ENCODE results near the gene HADHB.

The HADHB gene

DNA sequence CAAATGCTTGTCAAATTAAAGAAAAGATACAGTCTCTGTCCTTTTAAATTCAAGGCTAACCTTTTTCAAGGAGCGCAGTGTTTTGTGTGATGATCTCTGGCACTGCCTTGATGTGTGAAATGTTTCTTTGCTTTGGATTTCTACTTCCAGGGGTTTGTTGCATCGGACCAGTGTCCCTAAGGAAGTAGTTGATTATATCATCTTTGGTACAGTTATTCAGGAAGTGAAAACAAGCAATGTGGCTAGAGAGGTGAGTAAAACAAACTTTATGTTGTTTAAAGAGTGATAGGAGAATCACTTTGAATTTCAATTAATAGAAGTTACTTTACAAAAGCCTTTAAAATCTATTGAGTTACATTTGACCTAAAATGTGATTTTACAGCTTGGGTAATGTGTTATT lies 28.8 kb downstream of the HADHB start:
- in situ Hi-C loops (cut with MboI; ENCODE audit: low sequenced_read_pairs, unreplicated experiment), result no loop called here
- no peak for TF ChIP-seq CTCF (IDR thresholded peaks at IDR 0.05; ENCODE audit: borderline replicate concordance, control extremely low read depth, extremely low read depth, insufficient read depth, missing control alignments)
- no peak for DNase-seq (ENCODE audit: low spot score)

- DNase-seq (ENCODE audit: low spot score), result no peak
- no peak for TF ChIP-seq CTCF (IDR thresholded peaks at IDR 0.05; ENCODE audit: borderline replicate concordance, control extremely low read depth, extremely low read depth, insufficient read depth, missing control alignments)
- in situ Hi-C loops (cut with MboI; ENCODE audit: low sequenced_read_pairs, unreplicated experiment), result no loop called here
These were observed 29.4 kb downstream of the HADHB start for GRCh38 chr2:26274058-26274613.

DNA sequence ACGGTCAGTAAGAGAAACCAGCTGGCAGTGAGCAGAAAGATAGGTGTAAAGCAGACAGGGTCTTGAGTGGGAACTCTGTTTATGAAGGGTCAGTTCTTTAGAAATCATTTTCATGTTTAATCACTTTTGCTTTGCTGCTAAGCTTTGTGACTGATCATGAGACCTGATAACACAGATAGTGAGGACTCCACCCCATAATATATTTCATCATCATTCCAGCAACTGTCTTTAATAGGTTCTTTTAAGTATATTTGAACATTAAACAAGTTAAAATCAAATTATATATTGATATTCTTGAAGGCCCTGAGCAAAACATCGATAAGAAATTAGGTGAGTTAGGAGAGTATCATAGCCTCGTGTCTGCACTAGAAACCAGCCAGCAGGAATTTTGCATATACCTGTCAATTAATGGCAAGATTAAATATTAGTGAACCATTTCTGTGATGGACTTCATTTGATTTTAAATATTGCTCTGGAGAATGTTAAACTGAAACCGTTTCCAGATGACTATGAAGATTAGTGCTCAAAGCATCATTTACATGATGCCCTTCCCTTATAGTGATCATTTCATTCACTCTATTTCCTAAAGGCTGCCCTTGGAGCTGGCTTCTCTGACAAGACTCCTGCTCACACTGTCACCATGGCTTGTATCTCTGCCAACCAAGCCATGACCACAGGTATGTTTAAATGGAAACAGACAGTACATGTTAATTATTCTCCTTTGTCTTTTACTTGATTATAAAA lies 31.9 kb downstream of the HADHB start:
- no peak for TF ChIP-seq CTCF (IDR thresholded peaks at IDR 0.05; ENCODE audit: borderline replicate concordance, control extremely low read depth, extremely low read depth, insufficient read depth, missing control alignments)
- no peak for DNase-seq (ENCODE audit: low spot score)
- in situ Hi-C loops (cut with MboI; ENCODE audit: low sequenced_read_pairs, unreplicated experiment), result no loop called here

DNA sequence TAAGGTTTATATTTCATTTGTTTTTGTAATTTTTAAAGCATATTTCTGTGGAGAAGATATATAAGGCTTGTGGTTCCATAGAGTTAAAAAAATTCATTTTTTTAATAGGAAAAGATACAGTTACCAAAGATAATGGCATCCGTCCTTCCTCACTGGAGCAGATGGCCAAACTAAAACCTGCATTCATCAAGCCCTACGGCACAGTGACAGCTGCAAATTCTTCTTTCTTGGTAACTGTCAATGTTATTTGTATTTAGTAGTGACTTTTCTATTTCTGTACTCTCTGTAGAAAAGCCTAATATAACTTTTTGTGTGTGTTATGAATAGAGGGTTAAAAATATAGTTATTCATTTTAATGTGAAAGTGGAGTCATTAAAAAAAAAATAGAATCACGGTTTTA lies 35.1 kb downstream of the HADHB start:
- no peak for TF ChIP-seq CTCF (IDR thresholded peaks at IDR 0.05; ENCODE audit: borderline replicate concordance, control extremely low read depth, extremely low read depth, insufficient read depth, missing control alignments)
- in situ Hi-C loops (cut with MboI; ENCODE audit: low sequenced_read_pairs, unreplicated experiment), result no loop called here
- no peak for DNase-seq (ENCODE audit: low spot score)

DNA sequence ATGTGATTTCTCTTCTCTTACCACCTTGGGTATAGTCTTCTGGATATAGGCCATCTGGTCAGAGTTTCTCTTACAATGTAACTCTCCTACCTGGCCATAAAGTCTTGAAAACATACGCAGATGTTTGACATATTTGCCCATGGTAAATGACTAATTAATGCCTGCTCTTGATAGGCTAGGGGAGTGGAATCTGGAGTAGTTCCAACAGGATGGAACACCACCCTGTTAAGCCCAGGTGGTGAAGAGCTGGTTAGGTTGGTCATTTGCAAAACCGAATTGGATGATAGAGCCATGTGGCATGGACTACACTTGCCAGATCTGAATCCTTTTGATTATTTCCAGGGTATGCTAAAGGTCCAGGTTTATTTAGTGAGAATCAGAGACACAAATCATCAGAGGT lies 36.5 kb downstream of the HADHB start:
- no peak for DNase-seq (ENCODE audit: low spot score)
- in situ Hi-C loops (cut with MboI; ENCODE audit: low sequenced_read_pairs, unreplicated experiment), result no loop called here
- no peak for TF ChIP-seq CTCF (IDR thresholded peaks at IDR 0.05; ENCODE audit: borderline replicate concordance, control extremely low read depth, extremely low read depth, insufficient read depth, missing control alignments)

GRCh38 chr2:26283606-26284005 lies 38.9 kb downstream of the HADHB start:
- no peak for DNase-seq (ENCODE audit: low spot score)
- no peak for TF ChIP-seq CTCF (IDR thresholded peaks at IDR 0.05; ENCODE audit: borderline replicate concordance, control extremely low read depth, extremely low read depth, insufficient read depth, missing control alignments)
- in situ Hi-C loops (cut with MboI; ENCODE audit: low sequenced_read_pairs, unreplicated experiment), result no loop called here
